DND-41 (cell line): Measurements from ENCODE around the gene DHRSX.
A peak's percentile ranks its signal among the peaks of the same experiment; 100 is the strongest.

Experiments
- ATAC-seq: fragments of 200-7000 bp; cut with Tn5 transposase; 3 replicates; pipeline ENCODE4 v1.9.1; 2021; ENCODE audit warnings: low read depth; ENCODE audit not compliant: insufficient read depth
- DNase-seq: peaks from one replicate; pipeline ENCODE4 v3.0.0-alpha.2; 2020
- H2AFZ ChIP-seq: 2 replicates; pipeline ENCODE4 v1.6.0; 2012; ENCODE audit warnings: low read depth, low read length
- H3K27ac ChIP-seq: 2 replicates; pipeline ENCODE4 v1.5.1; 2012; ENCODE audit warnings: low read length, inconsistent platforms
- H3K27me3 ChIP-seq: fragments of 200-600 bp; sonication (generic); 2 replicates; pipeline ENCODE4 v1.6.0; 2012; ENCODE audit warnings: low read length, mild to moderate bottlenecking, inconsistent platforms; ENCODE audit not compliant: insufficient read depth, poor library complexity
- H3K36me3 ChIP-seq: 2 replicates; pipeline ENCODE4 v1.5.1; 2012; ENCODE audit warnings: low read length, inconsistent platforms; ENCODE audit not compliant: insufficient read depth
- H3K4me1 ChIP-seq: 2 replicates; pipeline ENCODE4 v1.5.1; 2012; ENCODE audit warnings: mild to moderate bottlenecking, low read length; ENCODE audit not compliant: insufficient read depth
- H3K4me2 ChIP-seq: 2 replicates; pipeline ENCODE4 v1.6.0; 2012; ENCODE audit warnings: mild to moderate bottlenecking, moderate library complexity, low read length, inconsistent platforms; ENCODE audit not compliant: insufficient read depth
- H3K4me3 ChIP-seq, 2 experiments: fragments of 200-600 bp in 1 of 2; shearing (Covaris generic) in 1 of 2; 2 replicates each; pipeline ENCODE4 v1.5.1; 2012 to 2016; ENCODE audit warnings: inconsistent platforms in 2 of 2, low read length in 2 of 2, mild to moderate bottlenecking in 2 of 2, low read depth in 1 of 2, moderate library complexity in 1 of 2
- H3K79me2 ChIP-seq: 2 replicates; pipeline ENCODE4 v1.6.0; 2012; ENCODE audit warnings: low read length, inconsistent platforms; ENCODE audit not compliant: insufficient read depth
- H3K9ac ChIP-seq: 2 replicates; pipeline ENCODE4 v1.6.0; 2012; ENCODE audit warnings: low read depth, mild to moderate bottlenecking, inconsistent platforms, low read length, moderate library complexity
- H3K9me3 ChIP-seq: 2 replicates; pipeline ENCODE4 v1.5.1; 2012; ENCODE audit warnings: low read length, moderate library complexity, mild to moderate bottlenecking, inconsistent platforms; ENCODE audit not compliant: insufficient read depth, severe bottlenecking
- H4K20me1 ChIP-seq: 2 replicates; pipeline ENCODE4 v1.6.0; 2012; ENCODE audit warnings: low read length; ENCODE audit not compliant: insufficient read depth
- EZH2 ChIP-seq: IDR thresholded peaks from 3 replicates; pipeline ENCODE4 v1.6.1; 2012; ENCODE audit warnings: borderline replicate concordance, low read depth, mild to moderate bottlenecking, moderate library complexity, low read length, inconsistent platforms; ENCODE audit not compliant: severe bottlenecking
- TF ChIP-seq, protein P1 (sequence below): IDR thresholded peaks from 2 replicates; pipeline ENCODE4 v1.5.1; 2012; ENCODE audit warnings: borderline replicate concordance, low read length, moderate library complexity, mild to moderate bottlenecking; ENCODE audit not compliant: poor library complexity, severe bottlenecking; ENCODE audit errors: extremely low read depth

The DHRSX gene

GRCh38 chrX:2263203-2263602, 237.6 kb downstream of the DHRSX start:
- H3K27me3 ChIP-seq = no peaks in the 10 kb centered on the region
- no peaks in the 10 kb centered on the region for H3K79me2 ChIP-seq
- no peak overlapping the region for H3K4me2 ChIP-seq
- no peaks in the 10 kb centered on the region for H3K9me3 ChIP-seq
- ATAC-seq (no peak), DNase-seq (no peak)
- peaks cover 23% of the 10 kb centered on the region for H3K36me3 ChIP-seq
- no peak overlapping the region for H3K9ac ChIP-seq
- H3K4me1 ChIP-seq = no peaks in the 10 kb centered on the region
- H2AFZ ChIP-seq = no peak overlapping the region
- H3K27ac ChIP-seq = no peak overlapping the region
- peaks cover 18% of the 10 kb centered on the region; the same call in 1 of the 2 replicates for H4K20me1 ChIP-seq
- H3K4me3 ChIP-seq = no peak overlapping the region
- TF ChIP-seq EZH2 = no peak
- TF ChIP-seq, protein P1, sequence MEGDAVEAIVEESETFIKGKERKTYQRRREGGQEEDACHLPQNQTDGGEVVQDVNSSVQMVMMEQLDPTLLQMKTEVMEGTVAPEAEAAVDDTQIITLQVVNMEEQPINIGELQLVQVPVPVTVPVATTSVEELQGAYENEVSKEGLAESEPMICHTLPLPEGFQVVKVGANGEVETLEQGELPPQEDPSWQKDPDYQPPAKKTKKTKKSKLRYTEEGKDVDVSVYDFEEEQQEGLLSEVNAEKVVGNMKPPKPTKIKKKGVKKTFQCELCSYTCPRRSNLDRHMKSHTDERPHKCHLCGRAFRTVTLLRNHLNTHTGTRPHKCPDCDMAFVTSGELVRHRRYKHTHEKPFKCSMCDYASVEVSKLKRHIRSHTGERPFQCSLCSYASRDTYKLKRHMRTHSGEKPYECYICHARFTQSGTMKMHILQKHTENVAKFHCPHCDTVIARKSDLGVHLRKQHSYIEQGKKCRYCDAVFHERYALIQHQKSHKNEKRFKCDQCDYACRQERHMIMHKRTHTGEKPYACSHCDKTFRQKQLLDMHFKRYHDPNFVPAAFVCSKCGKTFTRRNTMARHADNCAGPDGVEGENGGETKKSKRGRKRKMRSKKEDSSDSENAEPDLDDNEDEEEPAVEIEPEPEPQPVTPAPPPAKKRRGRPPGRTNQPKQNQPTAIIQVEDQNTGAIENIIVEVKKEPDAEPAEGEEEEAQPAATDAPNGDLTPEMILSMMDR = no peak

- ATAC-seq = peak; percentile 20; the same call in 1 of the 3 replicates
- DNase-seq = no peak
These were observed 238.1 kb downstream of the DHRSX start for GRCh38 chrX:2262668-2263055.

DNA sequence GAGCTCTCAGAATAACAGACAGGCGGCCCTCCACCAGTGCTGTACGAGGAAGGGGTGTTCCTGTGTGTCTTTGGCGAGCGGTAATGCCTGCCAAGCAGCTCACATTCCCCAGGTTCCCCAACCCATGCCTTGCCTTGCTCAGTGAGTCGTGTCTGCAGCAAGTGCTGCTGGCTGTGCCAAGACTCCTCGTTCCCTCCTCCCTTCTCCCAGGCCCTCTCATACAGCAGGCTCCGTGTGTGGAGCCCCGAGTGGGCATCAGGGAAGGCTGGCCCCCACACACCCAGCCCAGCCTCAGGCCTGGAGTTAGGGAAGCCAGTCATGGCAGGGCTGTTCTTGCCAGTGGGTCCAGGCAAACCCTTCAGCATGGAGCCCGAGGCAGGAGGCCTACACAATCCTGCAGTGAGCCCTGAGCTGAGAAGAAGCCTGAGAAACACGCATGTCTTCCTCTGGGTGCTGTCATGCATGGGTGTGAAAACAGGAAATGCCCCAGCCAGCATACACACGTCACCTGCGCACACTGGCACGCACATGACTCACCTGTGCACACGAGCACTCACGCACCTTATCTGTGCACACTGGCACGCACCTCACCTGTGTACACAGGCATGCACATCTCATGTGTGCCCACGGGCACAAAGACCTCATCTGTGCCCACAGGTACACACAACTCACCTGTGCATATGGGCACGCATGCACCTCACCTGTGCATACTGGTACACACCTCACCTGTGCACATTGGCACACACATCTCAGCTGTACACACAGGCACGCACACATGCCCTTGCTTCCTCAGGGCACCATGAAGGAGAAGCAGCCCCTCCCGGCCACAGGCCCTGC, 238.7 kb downstream of the DHRSX start:
- Histone ChIP-seq H3K9ac (no peak overlapping the region), H3K36me3 (peaks cover 23% of the 10 kb centered on the region)
- no peak for ATAC-seq

More at GRCh38 chrX:2262668-2263055, 238.1 kb downstream of the DHRSX start:
- Histone ChIP-seq H3K9ac (no peak overlapping the region), H3K4me2 (no peak overlapping the region), H3K9me3 (no peaks in the 10 kb centered on the region), H3K4me3 (no peak overlapping the region), H3K36me3 (peaks cover 23% of the 10 kb centered on the region), H2AFZ (no peak overlapping the region), H3K27ac (no peak overlapping the region), H3K4me1 (no peaks in the 10 kb centered on the region), H3K79me2 (no peaks in the 10 kb centered on the region), H4K20me1 (peaks cover 20% of the 10 kb centered on the region; the same call in 1 of the 2 replicates), H3K27me3 (no peaks in the 10 kb centered on the region)
- no peak for TF ChIP-seq EZH2
- TF ChIP-seq, protein P1 = no peak

GRCh38 chrX:2252331-2253065, 248.3 kb downstream of the DHRSX start:
- Histone ChIP-seq H3K4me1 (no peaks in the 10 kb centered on the region), H3K79me2 (no peaks in the 10 kb centered on the region), H3K36me3 (peaks cover 5% of the 10 kb centered on the region), H4K20me1 (no peaks in the 10 kb centered on the region), H3K27me3 (no peaks in the 10 kb centered on the region), H3K9me3 (peaks cover 5% of the 10 kb centered on the region), H2AFZ (no peak overlapping the region), H3K9ac (no peak overlapping the region), H3K4me2 (no peak overlapping the region), H3K27ac (no peak overlapping the region), H3K4me3 (no peak overlapping the region)
- no peak for ATAC-seq
- DNase-seq = no peak
- TF ChIP-seq, protein P1 = no peak
- TF ChIP-seq EZH2 = no peak

More for the DNA sequence above, 238.7 kb downstream of the DHRSX start:
- no peak for DNase-seq
- Histone ChIP-seq H3K79me2 (no peaks in the 10 kb centered on the region), H3K4me1 (no peaks in the 10 kb centered on the region), H3K4me3 (no peak overlapping the region), H2AFZ (no peak overlapping the region), H4K20me1 (peaks cover 20% of the 10 kb centered on the region; the same call in 1 of the 2 replicates), H3K27ac (no peak overlapping the region), H3K9me3 (no peaks in the 10 kb centered on the region), H3K4me2 (no peak overlapping the region), H3K27me3 (no peaks in the 10 kb centered on the region)
- no peak for TF ChIP-seq EZH2
